HG03196 (cell line): ENCODE measurements around the gene KRTAP10-1.

ENCODE experiments used
- ATAC-seq: cut with Tn5 transposase; IDR thresholded peaks from one replicate; pipeline ENCODE4 v1.9.1; 2021; ENCODE audit not compliant: unreplicated experiment

Gene KRTAP10-1

DNA sequence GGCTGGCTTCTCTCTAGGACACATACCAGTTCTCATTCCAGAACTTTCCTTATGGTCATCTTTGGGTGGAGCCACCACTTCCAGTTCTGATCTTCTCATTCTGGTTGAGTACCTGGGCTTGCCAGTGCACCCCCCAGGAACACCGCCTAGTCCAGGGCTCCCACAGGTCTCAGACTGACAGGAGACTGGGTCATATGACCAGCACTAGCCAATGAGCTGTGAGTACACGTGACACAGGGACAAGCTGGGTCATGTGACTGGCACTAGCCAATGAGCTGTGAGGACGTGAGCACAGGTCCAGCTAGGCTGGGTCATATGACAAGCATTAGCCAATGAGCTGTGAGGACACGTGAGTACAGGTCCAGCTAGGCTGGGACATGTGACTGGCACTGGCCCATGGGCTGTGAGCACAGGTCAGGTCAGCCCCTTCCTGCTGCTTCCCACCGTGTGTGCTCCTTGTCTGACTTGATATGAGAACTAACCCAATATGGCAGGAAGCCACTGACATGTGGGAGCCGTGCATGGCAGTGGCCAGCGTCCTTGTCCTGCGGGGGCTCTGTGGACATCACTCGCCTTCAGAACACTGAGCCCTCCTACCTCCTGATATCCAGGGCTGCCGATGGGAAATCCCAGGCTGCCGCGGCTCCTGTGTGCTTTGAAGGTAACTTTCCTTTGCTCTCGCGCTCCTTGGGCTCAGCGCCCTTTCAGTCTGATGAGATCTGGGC lies 22.7 kb downstream of the KRTAP10-1 start:
- ATAC-seq: no peak

DNA sequence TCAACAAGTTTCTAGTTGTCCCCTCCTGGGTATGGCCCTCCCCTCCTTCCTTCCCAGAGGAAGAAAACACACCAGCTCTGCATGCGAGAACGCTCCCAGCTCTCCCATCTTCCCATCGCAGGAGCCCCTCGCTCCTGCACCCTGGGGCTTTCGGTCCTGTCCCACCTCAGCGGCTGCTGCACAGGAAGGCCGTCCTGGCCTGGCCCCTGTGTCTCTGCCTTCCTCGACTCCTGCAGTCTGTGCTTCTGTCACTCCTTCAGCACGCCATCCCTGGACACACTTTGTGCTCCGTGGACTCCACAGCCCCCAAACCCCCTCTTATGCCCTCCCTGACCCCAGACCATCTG lies 23.2 kb downstream of the KRTAP10-1 start:
- no peak for ATAC-seq

DNA sequence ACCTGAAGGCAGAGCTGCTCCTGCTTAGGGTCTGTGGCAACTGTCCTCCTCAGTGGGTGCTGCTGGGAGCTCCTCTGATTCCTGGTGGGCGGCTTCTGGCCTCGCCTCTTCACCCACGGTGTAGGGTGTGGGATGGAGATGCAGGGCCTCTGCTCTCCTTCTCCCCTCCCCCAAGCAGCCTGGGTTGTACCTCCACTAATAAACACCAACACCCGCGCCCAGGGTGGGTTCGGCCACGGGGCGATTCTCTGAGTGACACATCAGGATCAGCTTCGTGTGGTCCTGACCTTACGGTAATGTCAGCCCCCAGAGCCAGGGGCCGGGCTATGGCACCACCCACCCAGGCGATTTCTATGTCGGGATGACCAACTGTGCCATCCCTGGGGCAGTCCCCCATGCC lies 23.7 kb downstream of the KRTAP10-1 start:
- ATAC-seq: no peak

DNA sequence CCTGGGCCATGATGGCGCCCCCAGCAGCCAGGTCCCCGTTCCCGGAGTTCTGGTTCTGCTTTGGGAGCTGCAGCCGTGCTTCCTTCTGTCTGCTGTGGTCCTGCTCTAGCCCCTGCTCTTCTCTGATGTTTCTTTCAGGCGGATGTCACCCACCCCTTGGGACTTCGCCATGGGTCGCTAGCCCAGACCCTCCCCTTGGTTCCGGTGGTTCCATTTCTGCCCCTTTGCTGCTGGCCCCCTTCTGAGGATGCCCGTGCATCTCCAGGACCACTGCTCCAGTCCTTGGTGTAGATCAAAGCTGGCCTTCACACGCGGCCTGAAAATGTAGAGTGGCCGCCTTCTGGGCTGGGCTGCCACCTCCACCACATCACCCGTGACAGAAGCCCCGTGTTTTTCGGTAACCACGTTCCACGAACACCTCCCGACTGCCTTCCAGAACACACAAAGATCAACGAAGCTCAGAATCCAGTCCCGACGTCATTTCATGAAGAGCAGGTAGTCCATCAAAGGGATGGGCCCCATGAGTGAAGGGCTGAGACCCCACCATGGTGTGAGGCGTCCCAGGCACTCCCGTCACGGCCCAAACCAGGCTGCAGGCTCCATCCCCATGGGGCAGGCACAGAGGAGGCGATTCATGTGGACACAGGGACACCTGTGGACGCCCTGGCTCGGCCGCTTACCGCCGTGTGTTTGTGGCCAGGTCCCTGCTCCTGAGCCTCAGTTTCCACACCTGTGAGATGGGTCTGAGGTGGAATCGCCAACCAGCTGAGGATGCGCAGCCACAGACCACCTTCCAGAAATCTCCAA lies 24.4 kb downstream of the KRTAP10-1 start:
- ATAC-seq: no peak

DNA sequence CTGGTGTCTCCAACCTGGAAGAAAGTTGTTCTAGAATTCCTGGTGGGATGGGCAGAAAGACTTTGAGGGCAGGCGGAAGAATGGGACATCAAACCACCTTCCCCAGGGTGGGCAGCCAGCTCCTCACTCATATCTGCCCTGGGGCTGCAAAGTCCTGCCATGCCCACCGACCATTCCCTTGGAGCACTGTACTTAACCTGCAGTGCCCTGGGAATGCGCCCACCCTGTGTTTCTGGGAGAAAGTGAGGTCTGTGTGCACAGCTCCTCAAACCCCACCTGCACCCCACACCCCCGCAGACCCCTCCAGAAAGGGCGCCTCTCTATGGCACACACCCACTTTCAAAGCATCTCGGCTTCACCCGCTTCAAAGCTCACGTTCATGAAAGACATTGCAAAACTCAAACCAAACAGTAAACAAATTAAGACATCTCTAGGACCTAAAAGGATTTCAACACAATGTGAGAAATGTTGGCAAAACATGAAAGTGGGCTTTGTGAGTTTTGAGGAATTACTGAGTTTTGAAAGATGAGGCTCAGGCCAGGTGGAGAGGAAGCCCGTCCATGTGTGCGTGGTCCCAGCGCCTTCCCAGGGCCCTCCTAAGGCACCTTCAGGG lies 25.1 kb downstream of the KRTAP10-1 start:
- no peak for ATAC-seq

DNA sequence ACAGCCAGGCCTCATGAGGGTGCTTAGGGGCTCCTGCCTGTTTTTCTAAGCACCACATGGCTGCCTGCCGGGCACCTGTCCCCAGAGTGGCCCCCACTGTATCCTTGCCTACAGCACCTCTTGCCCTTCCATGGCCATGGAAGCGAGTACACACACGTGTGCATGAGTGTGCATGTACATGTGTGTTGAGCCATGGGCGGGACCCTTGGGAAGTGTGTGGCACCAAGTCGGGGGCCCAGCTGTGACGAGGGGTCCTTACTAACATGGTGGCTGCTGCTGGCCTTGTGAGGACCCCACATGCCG lies 25.8 kb downstream of the KRTAP10-1 start:
- ATAC-seq: no peak

DNA sequence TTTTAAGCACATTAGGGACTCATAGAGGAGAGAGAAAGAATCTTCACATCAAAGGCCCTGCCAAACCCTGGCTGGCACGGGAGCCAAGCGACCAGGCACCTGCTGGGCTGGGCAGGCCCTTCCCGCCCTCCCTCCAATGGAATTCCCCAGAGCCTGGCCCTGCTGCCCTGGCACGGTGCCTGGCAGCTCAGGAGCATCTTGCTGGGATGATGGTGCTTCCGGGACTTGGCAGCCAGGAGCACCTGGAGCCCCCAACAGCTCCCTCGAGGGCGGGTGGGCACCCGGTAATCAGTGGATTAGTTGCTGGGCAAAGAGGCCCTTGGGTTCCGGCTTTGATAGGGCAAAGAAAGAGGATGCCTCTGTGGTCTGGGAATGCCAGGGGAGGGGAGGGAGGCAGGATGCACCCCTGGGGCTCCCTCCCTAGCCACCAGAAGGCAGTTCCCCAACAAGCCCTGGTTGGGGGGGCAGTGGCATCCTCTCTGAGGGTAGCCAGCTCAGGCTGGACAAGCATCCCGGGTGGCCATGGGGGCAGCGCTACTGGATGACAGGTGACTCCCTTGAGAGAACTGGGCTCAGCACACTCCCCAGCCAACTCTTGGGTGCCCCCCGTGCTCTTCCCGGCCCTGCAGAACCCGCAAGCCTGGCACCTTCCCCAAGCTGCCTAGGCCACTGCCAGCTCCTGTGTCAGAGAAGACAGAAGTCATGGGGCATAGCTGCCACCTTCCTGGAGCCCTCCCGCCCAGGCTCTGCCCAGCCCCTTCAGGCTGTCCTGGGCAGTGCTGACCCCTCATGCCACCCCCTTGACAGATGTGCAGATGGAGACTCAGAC lies 26.4 kb downstream of the KRTAP10-1 start:
- no peak for ATAC-seq

DNA sequence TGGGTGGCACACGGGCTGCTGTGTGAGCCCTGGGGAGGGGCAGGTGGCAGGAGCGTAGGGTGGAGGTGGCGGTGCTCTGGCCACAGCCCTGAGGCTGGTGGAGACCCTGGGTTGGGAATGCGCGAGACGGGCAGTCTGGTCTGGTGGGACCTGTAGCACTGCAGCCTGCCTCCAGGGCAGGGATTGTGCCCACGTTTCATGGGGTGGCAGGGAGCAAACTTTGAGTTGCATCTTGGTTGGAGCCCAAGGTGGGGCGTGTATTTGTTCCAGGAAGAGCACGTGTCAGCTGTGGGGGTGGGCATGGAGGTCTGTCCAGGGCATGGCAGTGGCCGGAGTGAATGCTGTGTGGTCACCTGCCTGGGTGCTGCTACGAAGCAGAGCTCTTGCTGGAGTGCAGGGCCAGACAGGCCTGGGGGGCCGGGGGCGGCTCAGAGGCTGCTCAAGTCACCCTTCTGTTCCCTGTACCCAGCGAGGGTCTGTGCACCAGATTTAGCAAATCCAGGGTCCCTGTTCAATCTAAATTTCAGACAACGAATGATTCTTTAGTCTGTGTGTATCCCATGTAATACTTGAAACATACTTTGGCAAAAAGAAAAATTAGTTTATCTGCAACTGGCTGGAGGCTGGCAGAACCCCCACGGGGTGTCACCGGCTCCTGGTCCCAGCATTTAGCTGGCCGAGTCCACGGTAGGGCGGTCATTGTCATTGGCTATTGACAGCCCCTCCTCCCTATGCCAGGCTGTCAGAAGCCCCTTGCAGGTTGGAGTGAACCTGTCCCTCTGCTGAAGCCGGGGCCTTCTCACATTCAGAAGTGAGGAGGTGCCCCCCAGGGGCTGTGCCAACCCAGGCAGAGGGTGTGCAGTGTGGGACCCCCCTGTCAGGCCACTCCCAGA lies 27.3 kb downstream of the KRTAP10-1 start:
- no peak for ATAC-seq

DNA sequence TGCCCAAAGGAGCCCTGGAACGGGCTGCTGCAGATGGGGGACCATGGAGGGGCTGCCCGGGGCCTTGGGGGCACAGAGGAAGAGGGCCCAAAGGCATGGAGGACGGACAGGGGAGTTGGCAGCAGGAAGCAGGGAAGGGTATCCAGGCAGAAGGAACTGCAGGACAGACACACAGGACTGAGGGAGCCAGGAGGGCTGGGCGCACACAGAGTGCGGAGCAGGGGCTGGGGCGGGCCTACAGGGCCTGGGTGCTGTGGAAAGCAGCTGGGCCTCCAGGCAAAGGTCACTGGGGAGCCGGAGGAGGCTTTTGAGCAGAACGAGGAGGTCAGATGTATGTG lies 28.1 kb downstream of the KRTAP10-1 start:
- ATAC-seq: no peak

DNA sequence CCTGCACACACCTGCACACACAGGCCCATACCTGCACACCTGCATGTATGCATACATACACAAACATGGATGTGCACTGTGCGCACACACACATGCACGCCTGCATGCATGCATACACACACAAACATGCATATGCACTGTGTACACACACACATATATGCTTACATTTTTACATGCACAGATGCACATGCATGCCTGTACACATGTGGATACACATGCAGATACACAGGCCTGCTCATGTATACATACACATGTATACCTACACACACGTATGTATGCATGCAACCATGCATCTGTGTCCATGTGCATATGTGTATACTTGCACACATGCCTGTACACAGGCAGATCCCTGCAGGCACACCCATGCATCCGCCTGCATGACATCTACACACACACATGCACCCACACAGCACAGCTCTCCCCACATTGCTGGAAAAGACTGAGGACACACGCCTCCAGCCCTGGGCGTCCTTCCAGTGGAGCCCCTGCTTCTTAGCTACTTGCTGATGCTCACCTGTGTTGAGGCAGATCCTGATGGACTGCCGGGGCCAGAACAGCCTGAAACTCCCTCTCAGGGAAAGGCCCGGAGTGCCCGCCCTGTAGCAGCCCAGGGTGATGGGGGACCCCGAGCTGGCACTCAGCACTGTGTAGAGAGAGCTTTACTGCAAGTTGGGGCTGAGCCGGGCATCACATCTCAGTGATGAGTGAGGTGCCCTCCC lies 28.6 kb downstream of the KRTAP10-1 start:
- ATAC-seq: no peak

DNA sequence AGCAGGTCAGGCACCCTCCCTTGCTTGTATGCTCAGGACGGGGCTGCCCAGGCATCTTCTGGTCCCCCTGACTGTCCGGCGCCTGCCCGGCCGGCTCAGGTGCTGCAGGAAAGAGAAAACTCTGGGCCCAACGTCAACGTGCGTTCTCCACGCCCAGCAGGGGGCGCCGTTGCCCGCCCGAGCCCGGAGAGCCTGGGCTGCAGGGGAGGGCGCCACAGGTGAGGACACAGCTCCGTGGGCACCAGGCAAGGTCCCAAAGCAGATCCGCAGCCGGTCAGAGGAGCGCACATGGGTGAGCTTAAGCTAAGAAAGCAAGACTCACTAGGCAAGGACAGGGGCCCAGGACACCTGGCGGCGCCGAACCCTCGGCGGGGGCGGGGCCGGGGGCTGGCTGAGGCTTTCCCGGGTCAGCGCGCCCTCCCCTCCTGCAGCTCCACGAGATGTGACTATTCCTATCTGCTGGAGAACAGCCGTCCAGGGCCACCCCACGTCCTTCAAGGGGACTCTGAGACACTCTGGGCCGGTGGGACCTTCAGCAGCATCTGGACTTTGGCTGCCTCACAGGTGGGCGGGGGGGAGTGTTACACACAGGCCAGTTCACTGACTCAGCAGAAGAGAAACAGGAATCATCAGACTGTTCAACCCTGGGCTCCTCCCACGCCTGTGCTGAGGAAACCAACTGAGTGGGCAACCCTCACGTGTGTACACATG lies 29.3 kb downstream of the KRTAP10-1 start:
- ATAC-seq: no peak

DNA sequence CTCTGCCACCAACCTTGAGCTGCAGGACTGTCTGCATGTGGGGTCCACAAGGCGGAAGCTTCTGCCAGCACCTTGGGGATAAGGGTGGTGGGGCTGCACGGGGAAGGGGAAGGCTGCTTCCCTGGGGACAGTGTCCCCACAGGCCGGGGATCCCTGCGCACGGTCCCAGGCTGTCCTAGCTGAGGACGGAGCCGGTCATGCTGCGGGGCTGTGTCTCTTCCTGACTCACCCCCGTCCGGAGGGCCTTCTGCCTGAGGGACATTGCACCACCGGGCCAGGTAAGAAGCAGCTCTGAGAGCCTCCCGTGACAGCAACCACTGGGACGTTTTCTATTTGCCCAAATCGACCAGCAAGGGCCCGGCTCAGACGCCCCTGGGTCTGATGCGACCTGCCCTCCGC lies 29.9 kb downstream of the KRTAP10-1 start:
- no peak for ATAC-seq

DNA sequence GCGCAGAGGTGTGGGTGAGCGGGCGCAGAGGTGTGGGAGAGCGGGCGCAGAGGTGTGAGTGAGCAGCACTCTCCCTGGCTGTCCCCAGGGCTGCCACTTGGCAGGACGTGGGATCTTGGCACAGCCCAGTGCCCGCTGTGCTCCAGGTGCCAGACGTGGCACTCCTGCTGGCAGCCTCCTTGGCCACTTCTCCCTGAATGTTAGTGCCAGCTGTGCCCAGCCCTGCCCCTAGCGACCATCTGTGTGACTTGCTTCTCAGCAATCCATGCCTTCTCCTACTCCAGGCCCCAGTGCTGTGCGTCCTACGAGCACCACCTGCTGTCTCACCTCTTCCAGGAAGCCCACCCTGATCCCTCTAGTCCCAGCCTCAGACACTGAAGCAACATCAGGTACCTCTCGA lies 30.5 kb downstream of the KRTAP10-1 start:
- ATAC-seq: no peak

DNA sequence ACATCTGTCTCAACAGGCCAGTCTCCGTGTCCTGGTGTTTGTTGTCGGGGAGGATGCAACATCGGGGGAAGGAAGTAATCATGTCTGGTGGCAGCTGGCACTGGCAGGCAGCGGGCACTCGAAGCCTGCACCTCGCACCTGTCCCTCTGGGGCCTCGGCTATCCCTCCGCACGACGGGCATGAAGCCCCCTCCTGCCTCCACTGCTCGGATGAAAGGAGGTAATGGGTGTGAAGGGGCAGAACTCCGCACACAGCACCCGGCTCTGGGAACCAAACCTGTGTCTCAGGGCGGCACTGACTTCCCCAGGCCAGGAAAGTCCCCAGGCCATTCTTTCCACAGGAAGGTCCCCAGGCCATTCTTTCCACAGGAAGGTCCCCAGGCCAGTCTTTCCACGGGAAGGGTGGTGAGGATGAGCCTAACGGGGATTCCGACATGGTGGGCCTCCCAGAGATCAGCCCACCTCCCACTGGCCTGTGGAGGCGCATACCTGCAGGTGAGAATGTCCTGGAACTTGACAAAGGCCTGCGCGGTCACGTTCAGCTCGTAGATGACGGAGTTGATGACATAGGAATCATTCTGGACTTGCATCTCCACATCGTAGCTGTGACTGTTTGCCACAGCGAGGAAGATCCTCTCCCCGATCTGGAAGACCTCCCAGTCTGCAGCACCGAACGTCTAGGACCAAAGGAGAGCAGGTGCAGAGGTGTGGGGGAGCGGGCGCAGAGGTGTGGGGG lies 31.1 kb downstream of the KRTAP10-1 start:
- ATAC-seq: no peak

DNA sequence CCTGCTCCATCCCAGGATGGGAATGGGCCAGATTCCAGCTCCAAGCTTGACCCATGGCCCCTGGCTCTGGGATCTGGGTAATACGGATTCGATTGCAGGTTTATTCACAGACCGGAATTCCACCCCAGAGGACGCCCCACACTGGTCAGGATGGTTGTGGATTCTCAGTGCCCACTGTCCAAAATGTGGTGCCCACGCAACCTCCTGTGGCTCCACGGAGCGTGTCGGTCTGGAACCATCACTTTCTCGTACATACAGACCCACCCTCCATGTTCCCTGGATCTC lies 31.6 kb downstream of the KRTAP10-1 start:
- no peak for ATAC-seq

DNA sequence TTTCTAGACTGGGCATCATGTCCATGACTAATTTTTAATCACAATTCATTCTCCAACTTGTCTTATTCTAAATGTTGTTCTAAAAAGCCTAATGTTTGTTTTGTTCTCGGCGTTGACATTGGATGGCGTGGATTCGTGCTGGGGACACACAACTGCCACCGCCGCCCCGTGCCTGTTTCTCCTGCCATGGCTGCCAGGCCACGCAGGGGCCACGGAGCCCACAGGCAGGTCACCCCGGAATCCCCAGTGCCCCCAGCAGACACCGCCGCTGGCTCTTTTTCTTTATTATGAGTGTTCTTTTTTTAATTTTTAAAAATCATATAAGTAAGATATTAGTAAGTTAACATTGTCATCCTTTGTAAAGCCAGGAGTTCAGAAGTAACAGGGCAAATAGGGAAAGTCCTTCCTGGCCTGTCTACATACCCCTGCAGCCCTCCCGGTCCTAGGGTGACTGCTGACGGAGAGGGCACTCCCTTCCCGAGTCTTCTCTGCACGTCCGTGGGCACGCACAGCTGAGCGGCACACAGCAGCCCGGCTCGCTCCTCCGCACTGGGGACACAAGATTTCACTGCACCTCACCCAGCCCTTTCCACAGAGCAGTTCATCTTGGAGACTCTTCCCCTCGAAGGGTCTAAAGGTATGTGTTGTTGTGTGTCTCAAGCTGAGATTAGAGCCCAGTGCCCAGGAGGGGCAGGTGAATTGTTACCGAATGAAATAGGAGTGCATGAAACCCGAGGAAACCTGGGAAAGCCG lies 32.1 kb downstream of the KRTAP10-1 start:
- no peak for ATAC-seq

DNA sequence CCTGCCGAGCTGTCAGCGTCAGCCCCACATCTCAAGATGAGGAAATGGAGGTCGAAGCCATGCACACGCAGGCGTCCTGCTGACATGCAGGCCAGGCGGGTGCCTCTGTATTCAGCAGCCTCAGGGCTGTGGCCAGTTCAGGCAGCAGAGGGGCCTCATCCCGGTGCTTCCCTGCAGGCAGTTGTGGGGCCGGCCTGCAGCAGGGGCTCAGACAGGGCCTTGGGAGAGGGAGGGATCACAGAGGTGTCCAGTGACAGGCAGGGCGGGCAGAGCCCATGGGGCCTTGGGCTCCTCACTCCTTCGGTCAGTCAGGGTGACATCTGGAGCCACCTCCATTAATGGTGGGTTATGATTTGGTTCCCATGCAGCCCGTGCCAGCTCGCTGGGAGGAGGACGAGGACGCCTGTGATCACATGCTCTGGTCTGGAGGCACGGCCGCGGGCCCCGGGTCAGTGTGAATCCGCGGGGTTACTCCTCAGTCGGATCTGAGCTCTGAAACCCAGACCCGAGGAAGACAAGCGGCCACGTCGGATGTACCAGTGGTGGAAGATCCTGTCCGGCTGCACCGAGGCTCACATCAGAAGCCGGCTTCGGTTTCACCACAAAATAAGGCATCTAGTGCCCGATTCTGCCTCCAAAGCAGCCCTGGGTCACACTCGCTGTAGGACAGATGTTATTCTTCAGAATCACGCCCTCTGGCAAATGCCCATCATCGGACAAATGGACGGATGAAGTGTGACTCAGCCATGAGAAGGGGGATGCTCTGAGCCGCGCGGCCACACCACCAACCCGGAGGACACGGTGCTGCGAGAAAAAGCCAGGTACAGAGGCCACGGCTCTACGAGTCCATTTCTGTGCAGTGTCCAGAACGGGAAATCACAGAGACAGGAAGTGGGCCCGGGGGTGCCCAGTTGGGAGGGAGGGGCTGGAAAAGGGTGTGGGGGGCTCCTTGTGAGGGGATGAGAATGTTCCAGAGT lies 33.4 kb downstream of the KRTAP10-1 start:
- ATAC-seq: no peak
